Smooth muscle cell of the umbilical artery (primary cell): Measurements from ENCODE around the gene ZNF420. TPM values are rescaled to one million over a fixed set of nuclear protein-coding genes. Genes with fewer than 3 reads are reported as not detected.

Experiments used
- total RNA-seq: library from RNA; depleted of rRNA; stranded (reverse); fragments of >200 nt; gene quantifications from 2 replicates; pipeline ENCODE4 v1.2.3, GENCODE V29; 2014

Gene ZNF420
- total RNA-seq, result 6.9 and 10.4 TPM in 2 replicates

DNA sequence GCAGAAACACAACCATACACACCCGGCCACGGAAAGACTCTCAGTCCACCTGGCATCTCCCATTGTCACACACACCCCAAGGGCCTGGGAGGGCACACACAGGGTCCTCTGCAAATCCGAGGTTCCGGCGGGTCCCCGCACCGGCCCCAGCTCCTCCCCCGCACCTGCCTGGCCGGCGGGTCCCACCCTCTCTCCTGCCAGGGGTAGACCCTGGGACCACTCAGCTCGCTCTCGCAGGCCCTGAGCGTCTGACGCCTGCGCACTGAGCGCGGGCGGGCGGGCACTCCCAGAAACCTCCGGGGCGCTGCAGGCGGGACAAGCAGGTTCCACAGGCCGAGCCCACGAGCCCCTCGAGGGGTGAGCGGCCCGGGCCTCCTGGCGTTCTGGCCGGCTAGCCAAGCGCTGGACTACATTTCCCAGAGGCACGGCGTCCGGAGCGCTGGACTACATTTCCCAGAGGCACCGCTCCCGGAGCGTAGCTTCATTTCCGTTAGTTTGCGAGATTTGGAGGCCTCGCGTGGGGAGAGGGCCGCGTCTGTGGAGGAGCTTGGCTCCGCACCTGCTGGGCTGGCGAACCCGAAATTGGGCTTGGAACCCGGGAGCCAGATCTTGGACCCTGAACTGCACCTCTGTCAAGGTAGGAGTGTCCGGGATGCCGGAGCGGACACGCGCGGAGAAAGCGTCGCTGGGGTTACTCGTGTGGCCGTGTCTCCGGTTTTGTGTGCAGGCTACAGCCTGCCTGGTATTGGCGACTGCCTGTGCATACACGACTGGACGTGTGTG, at the start of gene ZNF420:
ZNF420 (plus strand) TSS at position 500 of the 783 bp plus-strand sequence. CDS start 10,686 bp downstream, outside the sequence.

DNA sequence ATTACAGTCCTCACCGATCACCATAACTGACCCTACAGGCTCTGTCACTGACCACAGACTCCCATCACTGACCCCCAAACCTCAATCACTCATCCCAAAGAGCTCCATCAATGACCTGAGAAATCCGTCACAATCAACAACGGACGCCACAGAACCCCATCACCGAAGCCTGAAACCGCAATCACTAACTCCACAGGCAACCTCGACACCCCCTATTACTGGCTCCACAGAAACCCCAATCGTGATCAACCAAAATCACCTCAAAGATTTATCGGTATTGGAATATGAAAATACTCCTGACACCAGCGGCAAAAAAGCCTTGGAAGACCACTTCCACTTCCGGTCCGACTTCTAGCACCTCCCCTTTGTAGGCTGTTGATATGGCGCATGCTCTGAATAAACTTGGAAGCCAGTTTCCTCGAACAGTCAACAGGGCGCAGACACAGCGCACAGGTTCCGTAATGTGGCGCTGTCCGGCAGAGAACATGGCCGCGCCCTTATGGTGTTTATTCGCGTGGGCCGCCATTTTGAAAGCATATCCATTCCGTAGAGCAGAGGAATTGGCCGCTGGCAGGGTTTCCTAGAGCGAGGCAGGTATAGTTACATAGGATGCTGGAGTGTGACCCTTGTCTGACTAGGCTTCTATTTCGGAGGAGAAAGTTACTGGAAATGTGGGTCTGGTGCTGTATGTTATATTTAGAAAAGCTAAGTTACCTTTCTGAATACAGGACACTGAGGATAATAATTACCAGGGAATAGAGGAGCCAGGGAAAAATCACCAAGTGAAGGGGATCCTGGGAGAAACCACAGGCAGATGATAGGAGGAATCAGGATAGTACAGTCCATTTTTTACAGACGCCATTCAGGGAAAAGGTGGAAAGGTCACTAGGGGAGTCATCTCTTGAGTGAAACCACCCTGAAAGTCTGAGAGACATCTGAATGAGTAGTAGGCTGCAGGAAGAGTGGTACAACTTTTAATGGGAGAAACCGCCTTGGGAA, 94.4 kb downstream of the ZNF420 start, which contains the start of gene ZNF585A:
ZNF585A (minus strand) TSS at position 328 of the 999 bp plus-strand sequence. CDS start 2,785 bp downstream, outside the sequence.

Other genes starting within 250 kb of the ZNF420 start
- gene ZNF790, start 240.0 kb upstream of the ZNF420 start, total RNA-seq, result 7.4 and 8.0 TPM in 2 replicates
- 1.2 and 1.5 TPM in 2 replicates for gene ZNF345, start 227.6 kb upstream of the ZNF420 start, total RNA-seq
- 2.6 and 2.7 TPM in 2 replicates for gene ZNF829, start 162.1 kb upstream of the ZNF420 start, total RNA-seq
- gene ZNF568, start 162.1 kb upstream of the ZNF420 start, total RNA-seq, result 11.5 and 11.6 TPM in 2 replicates
- 7.7 and 8.0 TPM in 2 replicates for gene ZNF585A, start 94.3 kb downstream of the ZNF420 start, total RNA-seq
- gene ZNF585B, start 132.1 kb downstream of the ZNF420 start, total RNA-seq, result 19.6 and 19.9 TPM in 2 replicates
- 5.9 and 6.1 TPM in 2 replicates for gene ZNF383, start 139.8 kb downstream of the ZNF420 start, total RNA-seq